ENCODE results near the gene NEK9.

NEK9 gene

DNA sequence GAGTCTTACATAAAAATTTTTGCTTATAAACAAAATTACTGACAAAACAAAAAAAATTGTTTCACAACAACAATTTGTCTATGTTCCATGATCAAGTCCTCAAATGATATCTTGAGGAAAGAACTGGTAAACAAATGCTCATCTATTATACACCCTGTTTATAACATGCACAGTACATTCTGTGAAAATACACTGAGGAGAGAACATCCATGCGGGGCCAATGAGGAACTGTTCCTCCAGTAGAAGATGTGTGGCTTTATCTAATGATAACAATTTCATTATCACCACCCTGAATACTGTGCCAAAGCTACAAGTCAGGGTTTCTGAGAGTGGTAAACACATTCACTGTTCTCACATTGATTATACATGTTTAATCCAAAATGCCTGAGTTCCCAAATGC, 86.3 kb downstream of the NEK9 start:
- DNase-seq (ENCODE audit: low read depth, low spot score): no peak

DNA sequence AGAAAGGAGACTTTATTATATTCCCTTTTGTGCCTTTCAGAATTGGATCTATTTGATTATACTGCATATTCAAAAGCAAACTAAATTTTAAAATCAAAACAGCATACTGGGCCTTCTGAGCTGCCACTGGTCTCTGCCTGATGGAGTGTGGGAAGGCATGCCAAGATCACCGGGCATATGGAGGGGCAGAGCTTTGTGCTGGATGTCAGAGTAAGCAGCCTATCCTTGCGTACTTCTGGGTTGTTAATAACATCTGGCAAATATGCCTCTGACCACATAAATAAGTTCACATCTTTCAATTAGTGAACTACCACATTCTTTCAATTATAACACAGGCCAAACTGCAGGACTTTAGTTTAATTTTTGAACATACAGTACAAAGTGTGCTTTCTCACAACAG, 93.9 kb downstream of the NEK9 start:
- DNase-seq (ENCODE audit: low read depth, low spot score): no peak

DNA sequence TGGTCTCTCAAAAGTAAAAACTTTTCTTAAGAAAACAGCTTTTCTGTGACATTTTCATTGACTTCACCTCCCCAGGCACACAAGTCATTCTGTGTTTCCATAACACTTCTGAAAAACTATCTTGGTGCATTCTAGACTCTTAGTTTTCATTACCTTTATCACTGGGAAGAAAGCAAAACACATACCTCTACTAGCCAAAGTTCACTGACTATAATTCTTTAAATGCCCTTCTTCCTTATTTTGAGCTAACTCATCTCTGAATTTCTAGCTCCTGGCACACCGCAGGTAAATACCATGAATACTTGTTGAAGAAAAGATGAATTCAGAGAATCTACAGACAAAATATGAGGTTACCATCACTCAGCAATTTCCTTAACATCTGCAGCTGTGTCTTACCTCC, 96.7 kb downstream of the NEK9 start:
- no peak for DNase-seq (ENCODE audit: low read depth, low spot score)
